GM18868 (cell line): ENCODE data around the gene STAU1.
"Not testable (repeated sequence)": the region's sequence is repeated elsewhere in the genome, so short reads cannot be mapped to it uniquely, and the experiment has no call there.

Source experiments
- ATAC-seq: cut with Tn5 transposase; IDR thresholded peaks from one replicate; pipeline ENCODE4 v1.9.1; 2021; ENCODE audit warnings: mild to moderate bottlenecking, moderate library complexity; ENCODE audit not compliant: unreplicated experiment

The STAU1 gene

DNA sequence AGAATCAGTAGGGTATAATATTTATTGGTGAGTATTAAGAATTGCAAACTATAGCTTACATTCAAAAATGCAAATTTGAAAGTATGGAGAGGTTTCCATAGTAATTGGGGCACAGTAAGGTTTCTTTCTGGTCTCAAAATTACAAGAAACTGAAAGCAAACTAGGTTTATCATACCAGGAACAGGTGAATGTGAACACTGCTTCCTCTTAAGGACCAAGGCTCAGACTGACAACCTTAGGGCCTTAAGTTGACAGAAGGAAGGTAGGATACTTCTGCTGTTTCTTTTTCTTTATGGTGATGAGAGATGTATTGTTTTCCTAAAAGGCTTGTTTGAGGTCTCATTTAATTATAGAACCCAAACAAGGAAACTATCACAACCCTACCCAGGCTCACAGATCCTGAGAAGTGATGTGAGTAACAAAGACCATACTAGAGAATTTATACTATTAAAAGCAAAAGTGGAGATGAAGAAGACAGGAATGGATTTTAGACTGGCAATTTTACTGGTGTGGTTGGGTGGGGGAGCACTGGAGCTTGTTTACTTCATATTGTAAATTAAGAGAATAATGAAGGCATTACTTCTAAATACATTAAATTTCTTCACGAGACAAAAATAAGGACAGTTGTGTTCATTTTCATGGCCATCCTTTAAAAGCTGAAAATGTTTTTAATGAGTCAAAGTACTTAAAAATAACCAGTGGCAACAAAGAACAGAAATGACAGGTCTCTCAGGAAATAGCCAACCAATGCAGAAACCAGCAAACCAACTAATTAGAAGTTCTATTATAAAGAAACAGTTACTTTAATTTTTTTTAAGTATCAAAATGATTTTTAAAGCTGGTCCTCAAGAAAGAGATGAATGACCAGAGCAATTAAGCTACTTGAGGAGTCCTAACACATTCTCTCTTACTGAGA lies 21.3 kb downstream of the STAU1 start:
- ATAC-seq, result peak; percentile 62

DNA sequence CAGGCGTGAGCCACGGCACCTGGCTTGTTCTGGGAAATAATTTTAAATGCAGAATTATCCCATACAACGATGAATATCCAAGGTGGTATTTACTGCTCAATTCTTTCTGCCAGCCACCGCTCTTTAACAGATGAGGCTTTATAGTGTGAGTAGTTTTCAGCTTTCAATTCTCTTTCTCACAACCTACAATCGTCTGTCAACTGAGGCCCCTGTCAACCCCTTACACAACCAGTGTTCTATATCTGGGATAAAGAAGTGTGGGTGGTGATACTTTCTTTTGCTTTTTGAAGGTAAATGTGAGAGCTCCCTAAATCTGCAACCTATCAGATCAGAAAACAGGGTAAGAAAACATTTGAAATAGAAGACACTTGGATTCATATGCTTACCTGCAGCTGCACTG lies 22.5 kb downstream of the STAU1 start:
- ATAC-seq, result peak; percentile 56

GRCh38 chr20:49163696-49164095 lies 24.4 kb downstream of the STAU1 start:
- ATAC-seq, result no peak

DNA sequence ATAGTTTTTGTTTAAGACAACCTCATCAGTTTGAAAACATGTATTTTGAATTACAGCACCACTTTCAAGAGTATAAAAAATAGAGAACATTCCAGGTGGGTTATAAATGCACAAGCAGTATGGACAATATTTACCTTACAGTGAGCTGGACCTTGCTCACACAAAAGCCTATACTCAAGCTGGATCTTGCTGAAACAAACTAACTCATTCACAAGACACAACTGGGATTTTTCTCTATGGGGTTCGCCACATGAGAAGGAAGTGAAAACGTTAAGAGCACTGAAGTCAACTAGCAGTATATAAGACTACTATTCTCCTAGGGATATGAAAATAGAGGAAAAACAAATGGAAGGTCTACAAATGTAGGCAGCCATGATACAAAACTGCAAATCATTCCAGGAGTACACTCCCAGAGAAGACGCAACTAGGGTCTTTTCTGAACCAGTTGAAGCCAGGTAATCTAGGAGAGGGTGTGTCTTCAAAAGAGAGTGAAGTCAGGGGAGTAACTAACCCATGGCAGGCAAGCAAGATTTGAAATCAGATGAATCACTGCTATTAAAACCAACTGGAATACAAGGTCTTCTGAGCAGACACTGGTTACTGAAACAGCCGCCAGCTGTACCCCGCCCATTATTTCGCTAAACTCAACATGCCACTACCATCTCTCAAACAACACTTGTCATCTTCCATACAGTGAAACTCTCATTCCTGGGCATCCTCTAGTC lies 26.5 kb downstream of the STAU1 start:
- no peak for ATAC-seq

DNA sequence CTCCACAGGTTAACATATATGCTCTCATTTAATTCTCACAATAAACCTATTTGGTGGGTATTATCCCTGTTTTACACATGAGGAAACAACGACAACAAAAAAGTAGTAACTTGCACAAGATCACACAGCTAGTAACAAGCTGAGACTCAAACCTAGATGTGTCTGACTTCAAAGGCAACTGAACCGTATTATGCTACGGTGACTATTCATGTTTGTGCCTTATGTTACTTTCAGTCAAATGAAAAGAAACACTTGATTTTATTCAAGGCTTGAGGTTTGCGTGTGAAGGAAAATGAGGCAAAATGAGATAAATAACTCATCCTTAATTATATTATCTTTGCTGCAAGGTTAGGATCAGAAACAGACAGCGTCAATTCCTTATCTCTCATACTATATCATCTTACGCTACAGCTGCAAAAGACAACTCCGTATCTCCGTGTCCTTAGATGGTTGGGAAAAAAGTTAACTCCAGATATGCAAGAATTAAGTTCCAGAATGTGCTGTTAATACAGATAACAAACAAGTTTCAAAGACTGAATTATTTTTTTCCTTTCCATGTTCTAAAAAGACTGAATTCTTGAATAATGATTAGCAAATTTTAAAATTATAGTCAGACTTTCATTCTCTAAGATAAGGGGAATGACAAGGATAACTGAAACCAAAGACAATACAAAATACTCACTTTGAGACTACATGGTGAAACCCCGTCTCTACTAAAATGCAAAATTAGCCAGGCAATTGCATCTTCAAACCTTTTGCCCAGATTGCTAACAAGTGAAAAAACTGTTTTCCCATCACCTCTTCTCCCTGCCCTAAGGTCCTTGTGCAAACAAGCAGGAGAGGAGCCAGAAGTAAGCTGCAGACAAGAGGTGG lies 27.8 kb downstream of the STAU1 start:
- no peak for ATAC-seq

- no peak for ATAC-seq
Observed at GRCh38 chr20:49157146-49157545, 31.0 kb downstream of the STAU1 start.

DNA sequence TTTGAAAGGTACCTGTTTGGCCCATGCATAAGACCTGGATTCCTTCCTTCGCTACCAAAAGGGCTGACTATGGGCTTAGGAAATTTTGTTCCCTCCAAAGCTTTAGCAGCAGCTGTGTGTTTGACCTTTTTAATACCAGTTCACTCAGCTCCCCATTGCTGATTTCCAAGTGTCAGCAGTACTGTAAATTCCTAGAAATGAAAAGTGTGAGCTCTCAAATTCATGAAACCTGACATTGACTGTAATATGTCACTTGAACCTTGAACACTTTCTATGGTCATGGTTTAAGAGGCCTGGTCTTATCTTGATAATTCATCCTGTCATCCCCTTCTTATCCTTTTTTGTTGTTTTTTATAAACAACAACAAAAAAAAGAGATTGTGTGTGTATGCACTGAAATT lies 31.7 kb downstream of the STAU1 start:
- no peak for ATAC-seq

GRCh38 chr20:49151436-49151835 lies 36.7 kb downstream of the STAU1 start:
- no peak for ATAC-seq

DNA sequence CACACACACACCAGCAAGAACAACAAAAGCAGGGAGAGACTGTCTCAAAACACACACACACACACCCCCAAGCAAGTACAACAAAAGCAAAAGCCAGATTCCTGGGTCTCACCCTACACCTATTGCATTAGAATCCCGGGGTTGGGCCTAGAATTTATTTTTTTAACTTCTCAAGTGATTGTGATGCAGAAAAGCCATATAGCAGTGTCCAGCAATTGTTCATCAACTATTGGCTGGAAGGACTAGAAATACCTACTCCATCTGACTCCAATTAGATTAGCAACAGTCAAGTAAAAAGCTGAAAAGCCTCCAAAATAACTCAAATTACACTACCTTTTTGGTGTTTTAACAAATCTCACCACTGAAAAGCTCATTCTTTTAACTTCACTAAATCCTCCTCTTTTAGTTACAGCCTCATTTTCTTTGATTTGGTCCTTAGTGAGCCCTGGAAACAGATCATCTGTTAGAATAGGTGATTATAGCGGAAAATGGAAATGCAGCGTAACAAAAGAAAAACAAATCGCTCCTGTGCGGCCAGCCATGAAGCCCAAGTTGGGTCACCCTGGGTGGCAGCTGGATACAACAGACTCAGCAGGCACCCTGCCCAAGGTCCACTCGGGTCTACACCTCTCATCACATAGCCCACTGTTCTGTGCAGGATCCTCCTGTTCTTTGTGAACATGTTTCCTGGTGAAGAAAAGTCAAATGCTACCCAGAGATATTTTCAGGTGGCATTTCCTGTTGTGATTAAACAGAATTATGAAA lies 38.7 kb downstream of the STAU1 start:
- ATAC-seq, result no peak

- ATAC-seq, result no peak
Observed at GRCh38 chr20:49148601-49149000, 39.5 kb downstream of the STAU1 start.

DNA sequence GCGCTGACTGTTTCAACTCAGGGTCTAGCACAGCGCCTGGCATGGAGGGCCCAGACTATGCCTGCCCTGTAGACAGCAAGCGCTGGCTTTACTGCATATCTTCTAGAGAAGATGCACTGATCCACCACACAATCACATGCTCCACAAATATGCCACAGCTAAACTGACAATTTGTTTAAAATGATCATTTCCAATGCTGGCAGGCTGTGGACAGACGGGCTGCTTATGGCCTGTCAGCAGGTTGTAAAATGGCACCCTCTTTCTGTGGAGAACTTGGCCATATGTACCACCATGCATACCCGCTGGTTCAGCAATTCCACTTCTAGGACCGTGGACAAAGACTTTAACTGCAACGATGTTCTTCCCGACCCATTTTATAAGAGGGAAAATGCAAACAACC lies 40.8 kb downstream of the STAU1 start:
- no peak for ATAC-seq

DNA sequence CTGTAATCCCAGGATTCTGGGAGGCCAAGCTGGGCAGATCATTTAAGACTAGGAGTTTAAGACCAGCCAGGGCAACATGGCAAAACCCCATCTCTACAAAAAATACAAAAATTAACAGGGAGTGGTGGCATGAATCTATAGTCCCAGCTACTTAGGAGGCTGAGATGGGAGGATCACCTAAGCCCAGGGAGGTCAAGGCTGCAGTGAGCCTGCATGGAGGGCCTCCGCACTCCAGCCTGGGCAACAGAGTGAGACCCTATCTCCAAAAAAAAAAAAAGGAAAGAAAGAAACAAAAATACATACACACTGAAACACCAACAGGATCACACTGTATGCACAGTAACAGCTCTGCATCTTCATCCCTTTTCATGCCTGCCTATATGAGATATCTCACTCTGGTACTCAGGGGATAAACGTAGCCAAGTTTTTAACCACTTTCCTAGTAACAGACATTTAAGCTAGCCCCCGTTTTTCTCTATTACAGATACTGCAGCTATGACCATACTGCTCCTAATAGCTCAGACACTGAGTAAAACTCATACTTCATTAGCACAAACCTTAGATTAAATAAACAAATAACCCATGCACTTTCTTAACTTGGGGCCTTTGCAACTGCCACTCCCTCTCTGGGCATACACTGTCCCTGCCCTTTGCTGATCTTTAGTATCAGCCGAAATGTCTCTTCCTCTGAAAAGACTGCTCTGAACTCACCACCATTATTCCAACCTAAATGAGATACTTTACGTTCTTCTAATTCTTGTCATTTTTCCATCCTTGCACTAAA lies 41.5 kb downstream of the STAU1 start:
- ATAC-seq, result no peak

DNA sequence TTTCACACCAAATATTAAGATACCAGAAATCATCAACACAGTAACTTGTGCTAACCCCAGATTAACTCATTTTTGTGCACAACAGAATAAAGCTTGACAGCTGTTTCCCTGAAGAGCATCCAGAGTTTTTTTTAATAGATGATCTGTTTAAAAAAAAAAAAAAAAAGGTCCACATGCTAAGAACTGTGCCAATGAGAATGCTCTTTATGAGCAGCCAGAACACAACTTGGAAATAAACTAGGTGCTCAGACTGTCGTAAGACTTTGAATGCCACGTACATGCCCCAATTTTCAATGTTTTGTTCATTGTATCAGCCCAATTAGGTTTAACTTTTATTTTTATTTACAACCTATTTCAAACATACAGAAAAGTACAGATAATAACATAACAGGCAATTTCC lies 47.3 kb downstream of the STAU1 start:
- no peak for ATAC-seq

GRCh38 chr20:49140411-49140810 lies 47.7 kb downstream of the STAU1 start:
- ATAC-seq, result no peak

DNA sequence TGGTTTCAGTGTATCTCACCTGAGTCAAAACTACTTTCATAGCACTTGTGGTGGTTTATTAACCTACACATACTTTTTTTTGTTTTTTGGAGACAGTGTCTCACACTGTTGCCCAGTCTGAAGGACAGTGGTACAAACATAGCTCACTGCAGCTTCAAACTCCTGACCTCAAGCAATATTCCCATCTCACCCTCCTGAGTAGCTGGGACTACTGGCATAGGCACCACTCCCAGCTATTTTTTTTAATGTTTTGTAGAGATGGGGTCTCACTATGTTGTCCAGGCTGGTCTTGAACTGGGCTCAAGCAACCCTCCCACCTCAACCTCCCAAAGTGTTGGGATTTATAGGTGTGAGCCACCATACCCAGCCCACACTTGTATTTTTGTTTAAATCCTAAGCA lies 49.7 kb downstream of the STAU1 start:
- ATAC-seq, result no peak

GRCh38 chr20:49136817-49137571 lies 51.1 kb downstream of the STAU1 start:
- no peak for ATAC-seq

DNA sequence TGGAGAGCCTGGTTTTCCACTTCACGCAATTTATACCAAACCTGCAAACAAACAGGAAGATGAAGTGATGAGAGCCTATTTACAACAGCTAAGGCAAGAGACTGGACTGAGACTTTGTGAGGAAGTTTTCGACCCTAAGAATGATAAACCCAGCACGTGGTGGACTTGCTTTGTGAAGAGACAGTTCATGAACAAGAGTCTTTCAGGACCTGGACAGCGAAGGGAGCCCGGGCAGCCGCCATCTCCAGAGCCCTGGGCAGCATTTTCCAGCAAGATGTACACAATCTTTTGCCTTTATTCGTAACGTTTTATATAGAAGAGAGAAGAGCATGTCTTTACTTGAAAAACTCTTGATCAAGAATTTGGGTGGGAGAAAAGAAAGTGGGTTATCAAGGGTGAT lies 53.3 kb downstream of the STAU1 start:
- not testable (repeated sequence) for ATAC-seq

GRCh38 chr20:49133571-49133970 lies 54.6 kb downstream of the STAU1 start:
- no peak for ATAC-seq

DNA sequence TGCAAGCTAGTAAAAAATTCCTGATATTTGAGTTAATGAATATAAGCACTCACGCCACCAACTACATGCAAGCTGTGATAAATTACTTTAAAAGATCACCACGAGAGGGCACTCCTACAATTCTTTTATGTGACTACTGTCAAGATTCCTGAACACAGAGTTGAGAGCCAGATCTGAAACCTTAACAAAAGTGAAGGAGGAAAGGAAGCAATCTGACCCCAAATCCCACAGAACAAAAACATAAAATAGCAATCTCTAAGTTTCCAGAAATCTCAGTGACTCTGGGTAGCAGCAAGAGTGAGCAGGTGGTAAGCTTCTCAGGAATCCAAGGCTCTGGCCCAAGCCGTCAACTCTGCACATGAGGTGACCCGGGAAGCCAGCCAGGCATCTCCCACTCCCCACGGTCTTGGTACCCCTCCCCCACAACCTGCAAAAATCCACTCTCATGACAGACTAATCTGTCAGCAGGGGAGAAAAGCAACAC lies 55.1 kb downstream of the STAU1 start:
- no peak for ATAC-seq
